Stomach (tissue), 4 donors: ENCODE measurements around the gene PCDHGC5.

Source experiments
- CTCF ChIP-seq, 7 experiments: fragments of 450-650 bp in 4 of 7; fragments of 200-600 bp in 3 of 7; sonication (generic) in 3 of 7; IDR thresholded peaks; one replicate each; pipeline ENCODE4 v1.5.1; 2016 to 2019; ENCODE audit warnings: antibody characterized with exemption in 7 of 7, control low read depth in 2 of 7, mild to moderate bottlenecking in 1 of 7
- POLR2AphosphoS5 ChIP-seq, 3 donors: sonication (generic); formaldehyde crosslinking; IDR thresholded peaks; one replicate each; pipeline ENCODE4 v1.6.1; 2016; ENCODE audit warnings: antibody characterized with exemption in 3 of 3

- TF ChIP-seq CTCF (IDR thresholded peaks at IDR 0.05), result no peak
- no peak for TF ChIP-seq POLR2AphosphoS5 (IDR thresholded peaks at IDR 0.05)
Observed at GRCh38 chr5:141519605-141520565, 31.0 kb downstream of the PCDHGC5 start.
